ENCODE data around the gene UBE2O. TPM values are rescaled to one million over a fixed set of nuclear protein-coding genes. Genes with fewer than 3 reads are reported as not detected.
A peak's percentile ranks its signal among the peaks of the same experiment; 100 is the strongest.

UBE2O gene
- total RNA-seq, 1 experiment from 2014 or later: 68.9 TPM

GRCh38 chr17:76416899-76417298 is 36.1 kb downstream of the UBE2O start:
- H3K4me3 Mint-ChIP-seq: no peak overlapping the region
- peaks cover 48% of the 10 kb centered on the region for H3K4me1 Mint-ChIP-seq
- TF ChIP-seq HMGXB4 (CRISPR knock-in tag; IDR thresholded peaks at IDR 0.05) (no peak), FOXP1 (CRISPR knock-in tag; IDR thresholded peaks at IDR 0.05; ENCODE audit: borderline replicate concordance) (no peak), ZNF512 (CRISPR knock-in tag; IDR thresholded peaks at IDR 0.05; ENCODE audit: borderline replicate concordance) (no peak), GTF2I (CRISPR knock-in tag; conservative IDR thresholded peaks at IDR 0.05) (no peak), CDX4 (CRISPR knock-in tag; IDR thresholded peaks at IDR 0.05; ENCODE audit: borderline replicate concordance) (no peak), PREB (CRISPR knock-in tag; IDR thresholded peaks at IDR 0.05; ENCODE audit: borderline replicate concordance) (no peak), CTCF (IDR thresholded peaks at IDR 0.05) (no peak), IRF1 (CRISPR knock-in tag; IDR thresholded peaks at IDR 0.05) (no peak), JAZF1 (CRISPR knock-in tag; IDR thresholded peaks at IDR 0.05) (no peak), RELA (CRISPR knock-in tag; IDR thresholded peaks at IDR 0.05; ENCODE audit: borderline replicate concordance) (no peak)
- H3K27me3 Mint-ChIP-seq (ENCODE audit: low read depth): no peaks in the 10 kb centered on the region
- no peak for ATAC-seq
- ChIA-PET CTCF (interaction anchor here (0.6 to 2.4 kb wide), 5 partner anchors 19 to 1094 kb away, joined by 3 to 18 read pairs (median 4); no protein-coding TSS in a partner anchor), POLR2A (no interaction called here)
- no peaks in the 10 kb centered on the region for H3K9me3 Mint-ChIP-seq
- H3K36me3 Mint-ChIP-seq: peaks cover 8% of the 10 kb centered on the region; the same call in 1 of the 2 replicates
- peak overlapping the region; percentile 69 for H3K27ac Mint-ChIP-seq
- DNase-seq (ENCODE audit: low spot score): no peak

- Mint-ChIP-seq H3K4me3 (no peak overlapping the region), H3K4me1 (peaks cover 43% of the 10 kb centered on the region), H3K27me3 (ENCODE audit: low read depth) (no peaks in the 10 kb centered on the region), H3K27ac (peak overlapping the region; percentile 69), H3K9me3 (no peaks in the 10 kb centered on the region), H3K36me3 (peaks cover 8% of the 10 kb centered on the region; the same call in 1 of the 2 replicates)
- ChIA-PET POLR2A (no interaction called here), CTCF (interaction anchor here (0.6 to 2.4 kb wide), 5 partner anchors 18 to 1093 kb away, joined by 3 to 18 read pairs (median 4); no protein-coding TSS in a partner anchor)
- TF ChIP-seq JAZF1 (CRISPR knock-in tag; IDR thresholded peaks at IDR 0.05) (no peak), ETV6 (CRISPR knock-in tag; IDR thresholded peaks at IDR 0.05) (no peak), PREB (CRISPR knock-in tag; IDR thresholded peaks at IDR 0.05; ENCODE audit: borderline replicate concordance) (no peak), ARID4B (CRISPR knock-in tag; IDR thresholded peaks at IDR 0.05; ENCODE audit: borderline replicate concordance) (no peak), HMGA2 (CRISPR knock-in tag; IDR thresholded peaks at IDR 0.05) (no peak), NR1H2 (CRISPR knock-in tag; IDR thresholded peaks at IDR 0.05) (no peak), CREM (CRISPR knock-in tag; IDR thresholded peaks at IDR 0.05) (no peak), GABPB1 (CRISPR knock-in tag; IDR thresholded peaks at IDR 0.05) (no peak), TEAD4 (CRISPR knock-in tag; IDR thresholded peaks at IDR 0.05) (no peak), ZNF416 (CRISPR knock-in tag; IDR thresholded peaks at IDR 0.05) (no peak), ZSCAN18 (CRISPR knock-in tag; IDR thresholded peaks at IDR 0.05) (no peak)
- no peak for ATAC-seq
- DNase-seq (ENCODE audit: low spot score): no peak
These were observed 36.5 kb downstream of the UBE2O start for GRCh38 chr17:76416457-76416856.
